Stimulated activated CD8-positive, alpha-beta memory T cell treated with anti-CD3 and anti-CD28 coated beads, Interleukin-4, amount 100 ng/mL, for 48 hours (primary cell): ENCODE data around the gene RBBP5.

ENCODE experiments used
- DNase-seq: peaks from one replicate; pipeline ENCODE4 v3.0.0-alpha.2; 2020

The RBBP5 gene

DNA sequence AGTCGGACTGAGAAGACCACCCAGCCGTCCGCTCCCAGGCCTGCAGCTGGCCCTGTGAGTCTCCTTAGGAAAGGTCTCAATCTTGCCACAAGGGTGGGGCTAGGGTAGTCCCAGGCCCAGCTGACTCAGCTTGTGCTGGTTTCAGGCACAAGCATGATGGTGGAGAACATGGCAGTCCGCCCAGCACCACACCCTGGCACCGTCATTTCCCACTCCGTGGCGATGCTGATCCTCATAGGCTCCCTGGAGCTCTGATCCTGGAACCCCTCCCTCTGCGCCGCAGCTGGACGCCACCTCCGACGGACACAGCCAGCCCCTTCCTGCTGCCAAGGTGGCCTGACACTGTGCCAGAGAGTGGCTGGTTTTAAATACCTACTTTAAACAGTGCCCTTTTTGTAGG lies 48.3 kb downstream of the RBBP5 start:
- DNase-seq: no peak

DNA sequence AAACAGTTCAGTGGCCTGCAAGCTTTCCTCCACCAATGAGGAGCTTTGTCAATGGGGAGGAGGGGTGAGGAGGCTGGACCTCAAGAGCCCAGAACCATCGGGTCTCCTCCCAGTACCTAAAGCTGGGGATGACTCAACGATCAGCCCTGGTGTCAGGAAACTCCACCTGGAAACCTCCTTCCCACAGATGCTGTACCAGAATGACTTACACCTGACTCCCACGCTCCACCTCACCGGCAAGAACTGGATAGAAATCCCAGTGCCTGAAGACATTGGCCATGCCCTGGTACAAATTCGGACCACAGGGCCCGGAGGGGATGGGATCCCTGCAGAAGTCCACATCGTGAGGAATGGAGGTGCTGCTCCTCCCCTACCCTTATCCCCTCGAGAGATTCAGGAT lies 48.9 kb downstream of the RBBP5 start:
- no peak for DNase-seq

DNA sequence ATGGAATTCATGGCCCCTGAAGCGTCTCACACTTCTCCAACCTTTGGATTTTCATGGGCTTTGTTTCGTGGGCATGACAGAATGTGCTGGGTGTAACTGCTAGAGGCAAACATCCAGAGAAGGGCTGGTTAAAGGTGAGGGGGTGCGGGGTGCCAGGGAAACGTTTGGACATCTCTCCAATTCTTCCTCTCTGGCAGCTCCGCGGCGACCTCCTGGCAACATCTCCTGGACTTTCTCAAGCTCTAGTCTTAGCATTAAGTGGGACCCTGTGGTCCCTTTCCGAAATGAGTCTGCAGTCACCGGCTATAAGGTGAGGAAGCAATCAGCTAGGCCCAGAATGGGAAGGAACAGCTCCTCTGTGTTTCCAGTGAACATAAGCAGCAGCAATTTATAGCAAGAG lies 49.5 kb downstream of the RBBP5 start:
- no peak for DNase-seq

DNA sequence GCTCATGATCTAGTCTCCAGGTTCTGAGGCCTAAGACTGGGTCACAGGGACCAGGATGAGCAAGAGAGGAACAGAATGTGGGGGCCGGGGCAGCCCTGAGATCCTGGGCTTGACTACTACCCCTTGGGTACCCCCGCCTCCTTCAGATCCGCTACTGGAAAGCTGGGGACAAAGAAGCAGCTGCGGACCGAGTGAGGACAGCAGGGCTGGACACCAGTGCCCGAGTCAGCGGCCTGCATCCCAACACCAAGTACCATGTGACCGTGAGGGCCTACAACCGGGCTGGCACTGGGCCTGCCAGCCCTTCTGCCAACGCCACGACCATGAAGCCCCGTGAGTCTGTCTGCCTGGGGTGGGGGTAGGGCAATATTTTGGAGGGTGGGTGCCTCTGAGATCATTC lies 50.0 kb downstream of the RBBP5 start:
- DNase-seq: no peak

DNA sequence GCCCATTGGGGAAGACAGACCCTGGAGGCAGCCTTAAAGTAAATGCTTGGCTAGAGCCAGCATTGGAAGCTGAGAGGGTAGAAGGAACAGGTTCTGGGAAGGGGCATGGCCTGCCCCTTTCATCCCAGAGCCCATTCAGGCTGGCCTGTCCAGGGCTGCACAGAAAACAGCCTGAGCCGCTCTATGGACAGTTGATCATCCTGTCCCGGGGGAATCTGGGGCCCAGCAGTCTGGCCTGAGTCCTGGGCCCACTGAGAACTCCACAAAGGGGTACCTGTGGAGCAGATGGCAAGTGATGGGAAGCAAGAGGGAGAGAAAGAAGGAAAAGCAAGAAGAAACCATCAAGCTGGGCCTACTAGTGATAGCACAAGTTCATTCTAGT lies 50.8 kb downstream of the RBBP5 start:
- no peak for DNase-seq

DNA sequence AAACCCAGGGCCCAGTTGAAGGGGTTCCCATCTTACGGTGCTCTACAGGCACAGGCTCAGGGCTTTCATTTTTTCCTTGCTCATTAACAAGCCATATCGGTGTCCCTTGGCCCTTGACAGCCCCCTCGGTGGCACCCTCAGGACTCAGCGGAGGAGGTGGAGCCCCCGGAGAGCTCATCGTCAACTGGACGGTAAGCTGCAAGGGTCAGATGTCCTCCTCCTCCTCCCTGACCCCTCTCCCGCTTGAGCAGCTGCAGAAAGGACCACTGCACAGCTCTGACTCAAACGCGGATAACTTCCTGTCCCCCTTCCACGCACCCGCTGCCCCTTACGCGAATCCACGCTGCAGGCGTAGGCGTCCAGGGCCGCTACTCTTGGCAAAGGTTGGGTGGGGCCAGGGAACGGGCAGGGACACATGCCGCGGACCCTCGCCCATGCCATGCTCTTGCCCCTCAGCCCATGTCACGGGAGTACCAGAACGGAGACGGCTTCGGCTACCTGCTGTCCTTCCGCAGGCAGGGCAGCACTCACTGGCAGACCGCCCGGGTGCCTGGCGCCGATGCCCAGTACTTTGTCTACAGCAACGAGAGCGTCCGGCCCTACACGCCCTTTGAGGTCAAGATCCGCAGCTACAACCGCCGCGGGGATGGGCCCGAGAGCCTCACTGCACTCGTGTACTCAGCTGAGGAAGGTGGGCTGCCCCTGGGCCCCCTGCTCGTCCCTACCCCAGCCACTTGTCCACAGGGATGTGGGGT lies 52.2 kb downstream of the RBBP5 start:
- DNase-seq: no peak

DNA sequence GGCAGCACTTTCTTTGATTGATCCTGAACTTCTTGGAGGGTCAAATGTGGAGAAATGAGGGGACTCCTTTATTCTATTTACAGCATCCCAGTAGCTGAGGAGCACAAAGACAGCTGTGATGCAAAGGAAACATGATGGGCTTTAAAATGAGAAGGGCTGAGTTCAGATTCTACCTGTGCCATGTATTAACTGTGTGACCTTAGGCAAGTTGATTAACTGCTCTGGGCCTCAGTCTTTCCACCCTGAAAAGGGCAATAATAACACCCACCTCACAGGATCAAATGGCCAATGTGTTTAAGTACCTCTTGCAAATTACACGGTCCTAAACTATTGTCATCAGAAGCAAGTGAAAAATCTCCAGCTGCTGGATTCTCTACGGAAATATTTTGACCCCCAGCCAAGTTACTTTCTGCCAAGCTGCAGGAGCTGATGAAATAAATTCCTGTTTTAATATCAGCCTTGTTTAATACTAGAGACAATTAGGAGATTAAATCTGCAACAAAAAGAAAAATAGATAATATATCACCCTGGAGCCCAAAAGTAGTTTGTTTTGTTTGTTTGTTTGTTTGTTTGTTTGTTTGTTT lies 53.2 kb downstream of the RBBP5 start:
- DNase-seq: no peak

DNA sequence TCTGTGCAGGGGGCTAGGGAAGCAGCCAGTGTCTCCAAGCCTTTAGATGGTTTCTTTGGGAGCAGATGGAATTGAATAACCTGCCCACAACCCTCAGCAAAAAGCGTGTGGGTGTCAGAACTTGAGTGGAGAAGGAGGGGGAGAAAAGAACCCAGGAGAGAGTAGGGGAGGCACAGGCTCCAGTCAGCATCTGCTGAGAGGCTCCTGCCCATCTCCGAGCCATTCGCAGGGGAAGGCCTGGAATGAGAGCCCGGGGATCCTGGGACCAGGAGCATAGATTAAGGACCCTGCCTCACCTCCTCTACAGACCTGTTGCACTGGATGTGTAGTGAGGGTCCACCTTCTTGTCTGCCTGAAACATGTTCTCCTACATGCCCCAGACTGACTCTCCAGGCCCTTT lies 53.8 kb downstream of the RBBP5 start:
- DNase-seq: no peak

DNA sequence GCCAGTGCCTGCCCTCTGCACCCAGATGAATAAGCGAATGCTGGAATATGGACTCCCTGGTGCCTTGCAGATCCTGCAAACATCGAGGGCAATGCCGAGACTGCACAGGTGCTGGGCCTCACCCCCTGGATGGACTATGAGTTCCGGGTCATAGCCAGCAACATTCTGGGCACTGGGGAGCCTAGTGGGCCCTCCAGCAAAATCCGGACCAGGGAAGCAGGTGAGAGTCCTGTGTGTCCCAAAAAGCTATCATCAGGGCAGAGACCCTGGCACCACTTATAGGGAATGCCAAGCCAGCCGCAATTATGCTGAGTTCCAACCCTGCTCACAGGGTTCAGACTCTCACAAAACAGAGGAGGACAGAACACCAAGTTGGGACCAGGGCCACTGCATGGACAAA lies 54.7 kb downstream of the RBBP5 start:
- DNase-seq: no peak

DNA sequence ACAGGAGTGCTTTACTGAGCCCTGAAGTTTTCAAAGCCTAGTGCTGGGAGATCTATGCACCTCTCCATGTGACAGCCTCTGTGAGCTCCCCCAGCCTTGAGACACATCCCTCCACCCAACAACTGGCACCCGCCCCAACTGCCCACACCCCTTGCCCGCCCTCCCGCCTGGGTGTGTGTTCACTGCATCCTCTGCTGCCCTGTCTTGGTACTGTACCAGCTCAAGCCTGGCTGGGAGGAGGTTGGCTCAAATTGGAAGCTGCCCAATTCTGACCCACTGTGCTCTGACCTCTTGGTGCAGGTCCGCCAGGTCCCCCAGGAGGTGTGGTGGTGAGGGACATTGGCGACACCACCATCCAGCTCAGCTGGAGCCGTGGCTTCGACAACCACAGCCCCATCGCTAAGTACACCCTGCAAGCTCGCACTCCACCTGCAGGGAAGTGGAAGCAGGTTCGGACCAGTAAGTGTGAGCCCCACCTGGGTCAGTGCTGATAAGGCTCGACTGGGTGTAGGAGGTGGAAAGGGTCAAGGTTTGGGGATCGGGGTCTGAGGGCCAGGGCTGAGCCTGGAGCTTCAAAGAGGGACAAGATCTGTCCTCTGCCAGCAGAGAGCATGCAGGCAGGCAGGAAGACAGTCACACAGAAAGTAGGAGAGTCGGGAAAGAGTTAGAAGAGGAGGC lies 55.5 kb downstream of the RBBP5 start:
- no peak for DNase-seq

DNA sequence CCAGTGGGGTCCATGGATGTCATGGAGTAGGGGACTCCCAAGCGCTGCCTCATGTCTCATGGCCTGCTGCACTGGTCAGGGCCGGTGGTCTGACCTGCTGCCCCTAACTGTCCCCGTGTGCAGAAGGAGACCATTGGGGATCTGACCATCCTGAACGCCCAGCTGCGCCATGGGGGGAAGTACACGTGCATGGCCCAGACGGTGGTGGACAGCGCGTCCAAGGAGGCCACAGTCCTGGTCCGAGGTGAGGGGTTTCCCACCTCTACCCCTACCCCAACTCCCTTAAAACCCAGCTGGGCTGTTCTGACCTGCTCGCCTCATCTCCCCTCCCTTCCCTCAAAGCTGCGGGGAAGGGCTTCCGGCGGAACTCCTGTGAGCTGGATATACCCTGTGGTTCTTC lies 56.1 kb downstream of the RBBP5 start:
- no peak for DNase-seq

DNA sequence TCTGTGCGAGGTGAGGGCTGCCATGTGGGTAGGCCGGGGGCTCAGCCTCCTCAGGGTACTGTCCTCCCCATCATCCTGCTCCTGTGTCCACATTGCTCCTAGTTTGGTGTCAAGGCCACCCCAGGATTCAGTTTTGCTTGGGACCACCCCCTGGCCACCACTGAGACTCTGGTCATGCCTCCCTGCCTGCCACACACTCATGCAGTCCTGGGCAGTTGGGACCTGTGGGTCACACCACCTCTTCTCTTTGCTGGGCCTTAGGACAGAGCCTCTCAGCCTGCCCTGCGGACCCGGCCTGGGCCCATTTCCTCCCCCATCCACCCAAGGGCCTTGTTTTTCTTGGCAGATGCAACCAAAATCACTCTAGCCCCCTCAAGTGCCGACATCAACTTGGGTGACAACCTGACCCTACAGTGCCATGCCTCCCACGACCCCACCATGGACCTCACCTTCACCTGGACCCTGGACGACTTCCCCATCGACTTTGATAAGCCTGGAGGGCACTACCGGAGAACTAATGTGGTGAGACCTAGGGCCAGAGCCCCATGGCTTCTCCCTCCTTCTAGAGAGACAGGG lies 56.9 kb downstream of the RBBP5 start:
- no peak for DNase-seq

DNA sequence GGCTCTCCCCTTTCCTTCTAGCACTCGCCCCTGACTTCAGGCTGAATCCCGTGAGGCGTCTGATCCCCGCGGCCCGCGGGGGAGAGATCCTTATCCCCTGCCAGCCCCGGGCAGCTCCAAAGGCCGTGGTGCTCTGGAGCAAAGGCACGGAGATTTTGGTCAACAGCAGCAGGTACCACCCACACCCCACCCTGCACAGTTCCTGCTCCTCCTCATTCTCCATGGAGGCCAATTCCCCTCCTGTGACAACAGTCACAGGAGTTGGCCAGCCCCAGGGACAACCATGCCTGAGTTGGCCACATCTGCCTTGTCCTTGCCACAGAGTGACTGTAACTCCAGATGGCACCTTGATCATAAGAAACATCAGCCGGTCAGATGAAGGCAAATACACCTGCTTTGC lies 57.5 kb downstream of the RBBP5 start:
- DNase-seq: no peak

DNA sequence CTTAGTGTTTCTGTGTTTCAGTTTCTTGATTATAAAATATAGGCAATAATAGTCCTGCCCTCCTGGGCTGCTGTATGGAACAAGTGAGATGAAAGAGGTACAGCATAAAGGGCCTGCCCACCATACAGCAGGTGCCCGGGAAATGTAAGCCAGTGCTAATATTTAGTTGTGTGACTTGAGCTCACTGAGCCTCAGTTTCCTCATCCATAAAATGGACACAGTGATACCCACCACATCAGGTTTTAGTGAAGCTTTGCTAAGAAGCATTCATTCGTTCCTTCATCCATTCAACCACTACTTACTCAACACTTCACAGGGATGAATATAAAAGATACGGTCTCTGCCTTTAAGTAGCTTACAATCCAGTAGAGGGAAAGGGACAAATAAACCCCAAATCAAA lies 58.9 kb downstream of the RBBP5 start:
- DNase-seq: no peak

DNA sequence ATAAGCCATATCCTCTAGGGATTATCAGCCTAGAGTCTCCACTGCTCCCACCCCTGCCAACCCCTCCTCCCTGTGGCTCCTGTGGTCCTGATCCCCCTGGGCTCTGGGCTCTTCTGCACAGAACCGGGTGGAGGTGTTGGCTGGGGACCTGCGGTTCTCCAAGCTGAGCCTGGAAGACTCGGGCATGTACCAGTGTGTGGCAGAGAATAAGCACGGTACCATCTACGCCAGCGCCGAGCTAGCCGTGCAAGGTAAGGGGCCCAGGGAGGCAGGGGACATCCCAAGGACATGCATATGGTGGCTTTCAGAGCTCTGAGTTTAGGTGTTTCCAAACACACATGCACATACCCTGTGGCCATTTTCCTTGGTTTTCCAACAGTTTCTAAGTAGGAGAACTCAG lies 59.5 kb downstream of the RBBP5 start:
- no peak for DNase-seq

DNA sequence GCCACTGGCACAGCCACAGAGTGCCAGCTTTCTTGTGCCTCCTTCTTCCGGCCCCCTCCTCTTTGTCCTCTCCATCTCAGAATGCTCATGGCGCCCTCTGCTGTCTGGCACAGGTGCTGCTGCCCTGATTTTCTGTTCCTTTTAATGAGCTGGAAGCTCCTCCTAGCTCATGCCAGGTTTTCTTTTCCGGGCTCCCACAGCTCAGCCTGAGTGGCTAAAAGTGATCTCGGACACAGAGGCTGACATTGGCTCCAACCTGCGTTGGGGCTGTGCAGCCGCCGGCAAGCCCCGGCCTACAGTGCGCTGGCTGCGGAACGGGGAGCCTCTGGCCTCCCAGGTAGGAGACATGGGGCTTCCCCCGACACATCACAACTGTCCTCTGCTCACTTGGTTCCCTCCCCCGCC lies 60.1 kb downstream of the RBBP5 start:
- peak; percentile 89 for DNase-seq

DNA sequence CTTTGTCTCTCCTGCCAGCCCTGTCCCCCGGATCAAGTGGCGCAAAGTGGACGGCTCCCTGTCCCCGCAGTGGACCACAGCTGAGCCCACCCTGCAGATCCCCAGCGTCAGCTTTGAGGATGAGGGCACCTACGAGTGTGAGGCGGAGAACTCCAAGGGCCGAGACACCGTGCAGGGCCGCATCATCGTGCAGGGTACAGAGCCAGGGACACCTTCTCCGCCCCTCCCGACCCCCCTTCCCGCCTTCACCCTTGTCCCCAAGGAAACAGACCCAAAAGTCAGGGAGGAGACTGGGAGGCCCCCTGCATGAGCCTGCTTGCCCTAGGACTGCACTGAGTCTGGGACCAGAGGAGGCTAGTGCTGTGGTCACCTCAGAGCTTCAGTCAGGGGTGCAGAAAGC lies 60.6 kb downstream of the RBBP5 start:
- DNase-seq: no peak

DNA sequence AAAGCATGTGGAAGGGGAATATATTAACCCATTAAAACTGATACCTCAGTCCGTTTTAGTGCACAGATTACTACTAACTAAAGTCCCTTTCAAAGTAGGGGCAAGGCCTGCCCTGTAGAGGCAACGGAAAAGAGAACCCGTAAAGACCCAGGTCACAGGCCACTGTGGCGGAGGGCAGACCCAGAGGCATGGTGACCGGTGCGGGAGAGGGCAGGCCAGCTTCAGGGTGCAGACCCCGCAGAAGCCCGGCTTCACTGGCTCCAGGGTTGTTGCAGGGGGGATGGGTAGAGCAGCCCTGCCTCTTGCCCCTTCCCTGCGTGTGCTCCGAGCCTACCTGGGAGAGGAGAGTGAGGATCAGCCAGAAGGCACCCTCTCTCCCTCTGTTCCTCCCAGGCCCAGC lies 61.0 kb downstream of the RBBP5 start:
- no peak for DNase-seq

DNA sequence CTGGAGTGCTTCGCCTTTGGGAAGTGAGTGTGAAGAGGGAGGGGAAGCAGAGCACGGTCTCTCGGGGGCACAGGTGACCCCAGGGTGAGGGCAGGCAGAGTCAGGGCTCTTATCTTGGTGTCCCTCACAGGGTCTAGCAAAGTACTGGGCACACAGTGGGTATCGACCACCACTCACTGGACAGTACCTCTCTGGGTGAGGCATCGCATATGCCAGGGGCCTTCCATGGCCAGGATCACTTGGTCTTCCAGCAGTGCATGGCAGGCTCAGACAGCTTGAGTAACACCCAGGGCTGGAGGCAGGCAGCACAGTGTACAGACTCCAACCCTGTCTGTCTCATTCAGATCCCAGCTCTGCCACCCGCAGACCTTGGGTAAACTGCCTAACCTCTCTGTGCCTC lies 62.1 kb downstream of the RBBP5 start:
- DNase-seq: no peak

DNA sequence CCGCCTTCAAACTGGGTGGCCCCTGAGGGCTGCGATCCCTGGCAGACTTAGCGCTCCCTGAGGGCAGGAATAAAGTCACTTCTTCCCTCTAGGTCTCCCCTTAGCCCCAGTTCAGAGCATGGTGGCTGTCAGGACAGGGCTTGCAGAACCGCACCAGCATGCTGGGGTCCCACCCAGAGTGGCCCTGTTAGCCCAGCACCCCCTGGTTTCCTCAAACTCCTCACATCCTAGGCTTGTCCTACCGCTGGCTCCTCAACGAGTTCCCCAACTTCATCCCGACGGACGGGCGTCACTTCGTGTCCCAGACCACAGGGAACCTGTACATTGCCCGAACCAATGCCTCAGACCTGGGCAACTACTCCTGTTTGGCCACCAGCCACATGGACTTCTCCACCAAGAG lies 62.9 kb downstream of the RBBP5 start:
- DNase-seq: no peak

DNA sequence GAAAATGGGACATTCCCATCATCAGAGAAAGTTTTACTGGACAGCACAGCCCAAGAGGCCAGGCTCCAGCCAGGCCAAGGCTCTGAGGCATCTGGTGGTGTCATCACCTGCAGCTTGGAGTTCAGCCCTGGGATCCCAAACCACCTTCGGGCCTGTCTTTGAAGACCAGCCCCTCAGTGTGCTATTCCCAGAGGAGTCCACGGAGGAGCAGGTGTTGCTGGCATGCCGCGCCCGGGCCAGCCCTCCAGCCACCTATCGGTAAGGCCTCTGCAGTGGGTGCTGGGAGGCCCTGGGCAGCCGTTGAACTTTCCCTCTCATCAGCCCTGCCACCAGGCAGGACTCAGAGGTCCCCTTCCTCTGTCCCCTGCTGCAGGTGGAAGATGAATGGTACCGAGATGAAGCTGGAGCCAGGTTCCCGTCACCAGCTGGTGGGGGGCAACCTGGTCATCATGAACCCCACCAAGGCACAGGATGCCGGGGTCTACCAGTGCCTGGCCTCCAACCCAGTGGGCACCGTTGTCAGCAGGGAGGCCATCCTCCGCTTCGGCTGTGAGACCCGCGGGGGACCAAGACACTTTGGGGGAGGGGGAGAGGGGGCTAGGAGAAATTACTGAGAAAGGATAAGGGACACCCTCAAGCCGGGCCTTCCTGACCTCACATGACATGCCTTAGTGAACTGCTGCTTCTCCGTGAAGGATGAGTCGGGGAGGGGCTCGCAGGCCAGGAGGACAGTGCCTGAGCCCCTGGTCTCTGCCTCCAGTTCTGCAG lies 63.8 kb downstream of the RBBP5 start:
- DNase-seq: no peak

DNA sequence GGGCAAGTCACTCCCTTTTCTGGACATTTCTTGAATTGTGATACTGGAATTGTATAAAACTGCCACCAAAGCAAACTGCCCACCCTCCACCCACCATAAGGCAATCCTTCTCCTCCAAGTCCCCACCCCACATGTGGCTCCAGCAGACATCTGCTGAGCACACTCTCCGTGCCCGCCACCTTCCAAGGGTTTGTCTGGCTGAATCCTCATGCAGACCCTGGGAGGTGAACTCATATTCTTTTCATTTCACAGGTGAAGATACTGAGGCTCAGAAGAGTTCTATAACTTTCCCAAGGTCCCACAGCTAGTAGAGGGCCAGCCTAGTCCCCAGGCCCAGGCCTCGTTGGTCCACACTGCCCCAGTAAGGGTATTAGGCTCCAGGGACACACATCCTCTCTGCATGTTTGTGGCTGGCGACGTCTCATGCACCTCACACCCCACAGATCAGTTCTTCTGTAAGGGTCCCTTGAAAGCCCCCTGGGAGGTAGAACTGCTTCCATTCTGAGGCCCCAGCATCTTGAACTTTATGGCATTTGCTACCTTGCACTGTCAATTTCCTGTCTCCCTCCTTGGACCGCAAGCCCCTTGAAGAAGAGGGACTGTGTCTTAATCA lies 64.7 kb downstream of the RBBP5 start:
- DNase-seq: no peak

DNA sequence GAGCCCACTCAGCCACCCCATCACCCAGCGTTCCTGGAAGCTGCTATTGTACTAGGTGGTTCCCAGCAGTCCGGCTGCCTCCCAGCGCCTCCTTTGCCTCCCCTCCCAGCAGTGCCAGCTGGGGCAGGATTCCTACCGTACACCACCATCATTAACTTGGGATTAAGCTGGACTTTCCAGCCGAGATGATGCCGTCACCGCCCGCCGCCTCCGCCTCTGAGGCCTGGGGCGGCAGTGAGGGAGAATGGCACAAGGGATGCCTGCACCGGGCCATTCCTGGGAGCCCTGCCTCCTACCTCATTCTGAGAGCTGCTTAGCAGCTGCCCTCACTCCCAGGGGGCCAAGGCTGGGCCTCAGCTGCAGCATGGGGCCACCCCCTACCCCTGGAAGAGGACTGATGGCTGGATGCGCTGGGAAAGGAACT lies 65.6 kb downstream of the RBBP5 start:
- no peak for DNase-seq
